Endothelial cell (in vitro differentiated cells): ENCODE results near the gene CENPV. TPM values are rescaled to one million over a fixed set of nuclear protein-coding genes. Genes with fewer than 3 reads are reported as not detected.

ENCODE experiments used
- DNase-seq: peaks from one replicate; pipeline ENCODE4 v3.0.0; 2021; ENCODE audit warnings: low spot score
- H3K27ac Mint-ChIP-seq: one replicate; pipeline ENCODE4 v1.8.0; 2021; ENCODE audit warnings: mixed read lengths, inconsistent platforms; ENCODE audit not compliant: unreplicated experiment
- H3K27me3 Mint-ChIP-seq: one replicate; pipeline ENCODE4 v1.8.0; 2021; ENCODE audit warnings: mild to moderate bottlenecking, moderate library complexity, mixed read lengths, inconsistent platforms; ENCODE audit not compliant: unreplicated experiment
- H3K36me3 Mint-ChIP-seq: one replicate; pipeline ENCODE4 v1.8.0; 2021; ENCODE audit warnings: mild to moderate bottlenecking, low read depth, mixed read lengths, inconsistent platforms; ENCODE audit not compliant: unreplicated experiment
- H3K4me1 Mint-ChIP-seq: one replicate; pipeline ENCODE4 v1.8.0; 2021; ENCODE audit warnings: mild to moderate bottlenecking, mixed read lengths, inconsistent platforms; ENCODE audit not compliant: unreplicated experiment
- H3K4me3 Mint-ChIP-seq: one replicate; pipeline ENCODE4 v1.8.0; 2021; ENCODE audit warnings: mild to moderate bottlenecking, mixed read lengths, inconsistent platforms; ENCODE audit not compliant: unreplicated experiment
- H3K9me3 Mint-ChIP-seq: one replicate; pipeline ENCODE4 v1.8.0; 2021; ENCODE audit warnings: mixed read lengths, inconsistent platforms; ENCODE audit not compliant: unreplicated experiment
- total RNA-seq: library from RNA; stranded (reverse); fragmentation: NEBNext Ultra II Directional; extraction: Animal tissue kit (Norgen Biotek cat#: 25700); gene quantifications from one replicate; pipeline ENCODE4 v1.2.1, GENCODE V29; 2021; ENCODE audit not compliant: unreplicated experiment
- TF ChIP-seq, protein P1 (sequence below): fragments of 200-600 bp; sonication (generic); IDR thresholded peaks from one replicate; pipeline ENCODE4 v1.5.0; 2021; ENCODE audit warnings: antibody characterized with exemption; ENCODE audit not compliant: unreplicated experiment

The CENPV gene
- total RNA-seq, 1 donor from 2014 or later, result 11.4 TPM

GRCh38 chr17:16364625-16365024 is 11.4 kb upstream of the CENPV start:
- H3K36me3 Mint-ChIP-seq, result no peaks in the 10 kb centered on the region
- H3K27me3 Mint-ChIP-seq, result no peaks in the 10 kb centered on the region
- H3K4me1 Mint-ChIP-seq, result no peaks in the 10 kb centered on the region
- H3K9me3 Mint-ChIP-seq, result no peaks in the 10 kb centered on the region
- H3K4me3 Mint-ChIP-seq, result no peak overlapping the region
- DNase-seq, result no peak
- no peak overlapping the region for H3K27ac Mint-ChIP-seq
- TF ChIP-seq, protein P1, sequence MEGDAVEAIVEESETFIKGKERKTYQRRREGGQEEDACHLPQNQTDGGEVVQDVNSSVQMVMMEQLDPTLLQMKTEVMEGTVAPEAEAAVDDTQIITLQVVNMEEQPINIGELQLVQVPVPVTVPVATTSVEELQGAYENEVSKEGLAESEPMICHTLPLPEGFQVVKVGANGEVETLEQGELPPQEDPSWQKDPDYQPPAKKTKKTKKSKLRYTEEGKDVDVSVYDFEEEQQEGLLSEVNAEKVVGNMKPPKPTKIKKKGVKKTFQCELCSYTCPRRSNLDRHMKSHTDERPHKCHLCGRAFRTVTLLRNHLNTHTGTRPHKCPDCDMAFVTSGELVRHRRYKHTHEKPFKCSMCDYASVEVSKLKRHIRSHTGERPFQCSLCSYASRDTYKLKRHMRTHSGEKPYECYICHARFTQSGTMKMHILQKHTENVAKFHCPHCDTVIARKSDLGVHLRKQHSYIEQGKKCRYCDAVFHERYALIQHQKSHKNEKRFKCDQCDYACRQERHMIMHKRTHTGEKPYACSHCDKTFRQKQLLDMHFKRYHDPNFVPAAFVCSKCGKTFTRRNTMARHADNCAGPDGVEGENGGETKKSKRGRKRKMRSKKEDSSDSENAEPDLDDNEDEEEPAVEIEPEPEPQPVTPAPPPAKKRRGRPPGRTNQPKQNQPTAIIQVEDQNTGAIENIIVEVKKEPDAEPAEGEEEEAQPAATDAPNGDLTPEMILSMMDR, result no peak

- DNase-seq, result peak; percentile 77
- Mint-ChIP-seq H3K9me3 (no peaks in the 10 kb centered on the region), H3K36me3 (no peaks in the 10 kb centered on the region), H3K27me3 (no peaks in the 10 kb centered on the region), H3K4me3 (no peak overlapping the region), H3K27ac (no peak overlapping the region), H3K4me1 (no peaks in the 10 kb centered on the region)
- TF ChIP-seq, protein P1, result peak; percentile 89
Observed at GRCh38 chr17:16363749-16364536, 10.7 kb upstream of the CENPV start.

GRCh38 chr17:16361874-16362273 is 8.6 kb upstream of the CENPV start:
- Mint-ChIP-seq H3K9me3 (no peaks in the 10 kb centered on the region), H3K4me3 (no peak overlapping the region), H3K36me3 (no peaks in the 10 kb centered on the region), H3K27ac (no peak overlapping the region), H3K27me3 (no peaks in the 10 kb centered on the region), H3K4me1 (no peaks in the 10 kb centered on the region)
- DNase-seq, result no peak
- TF ChIP-seq, protein P1, result no peak

- H3K27ac Mint-ChIP-seq, result no peak overlapping the region
- TF ChIP-seq, protein P1, result no peak
- H3K36me3 Mint-ChIP-seq, result no peaks in the 10 kb centered on the region
- no peak for DNase-seq
- no peak overlapping the region for H3K4me3 Mint-ChIP-seq
- H3K4me1 Mint-ChIP-seq, result peaks cover 4% of the 10 kb centered on the region
- H3K9me3 Mint-ChIP-seq, result no peaks in the 10 kb centered on the region
- peaks cover 9% of the 10 kb centered on the region for H3K27me3 Mint-ChIP-seq
Observed at GRCh38 chr17:16358394-16358793, 5.1 kb upstream of the CENPV start.

- Mint-ChIP-seq H3K4me3 (peak overlapping the region; percentile 63), H3K36me3 (no peaks in the 10 kb centered on the region), H3K4me1 (peaks cover 13% of the 10 kb centered on the region), H3K27me3 (peaks cover 13% of the 10 kb centered on the region), H3K27ac (no peak overlapping the region), H3K9me3 (no peaks in the 10 kb centered on the region)
- no peak for DNase-seq
- TF ChIP-seq, protein P1, result no peak
Observed at GRCh38 chr17:16354585-16354984, 1.3 kb upstream of the CENPV start.
